GM19397 (cell line): Measurements from ENCODE around the gene NAALADL2.

Experiments
- ATAC-seq: cut with Tn5 transposase; IDR thresholded peaks from one replicate; pipeline ENCODE4 v1.9.1; 2021; ENCODE audit warnings: mild to moderate bottlenecking, moderate library complexity; ENCODE audit not compliant: unreplicated experiment

Gene NAALADL2

DNA sequence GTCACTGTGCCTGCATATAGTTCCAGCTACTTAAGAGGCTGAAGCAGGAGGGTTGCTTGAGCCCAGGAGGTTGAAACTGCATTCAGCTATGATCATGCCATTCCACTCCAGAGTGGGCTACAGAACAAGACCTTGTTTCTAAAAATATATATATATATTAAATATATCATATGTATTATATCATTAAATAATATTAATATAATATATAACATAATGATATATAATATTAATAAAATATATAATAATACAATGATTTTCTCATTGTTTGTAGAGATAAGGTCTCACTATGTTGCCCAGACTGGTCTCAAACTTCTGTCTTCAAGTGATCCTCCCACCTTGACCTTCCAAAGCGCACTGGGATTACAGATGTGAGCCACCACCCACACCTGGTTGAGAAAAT, 101.8 kb downstream of the NAALADL2 start:
- ATAC-seq, result no peak

DNA sequence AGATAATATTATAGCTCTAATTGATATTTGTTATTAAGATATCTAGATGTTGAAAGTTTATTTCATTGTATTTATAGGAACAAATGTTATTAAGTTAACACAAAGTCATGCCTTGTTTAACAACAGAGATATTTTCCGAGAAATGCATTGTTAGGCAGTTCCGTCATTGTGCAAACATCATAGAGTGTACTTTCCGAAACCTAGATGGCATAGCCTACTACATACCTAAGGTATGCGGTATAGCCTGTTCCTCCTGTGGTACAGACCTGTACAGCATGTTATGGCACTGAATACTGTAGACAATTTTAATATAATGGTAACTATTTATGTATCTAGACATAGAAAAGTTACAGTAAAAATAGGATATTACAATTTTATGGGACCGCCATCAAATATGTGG, 114.3 kb downstream of the NAALADL2 start:
- ATAC-seq, result no peak

DNA sequence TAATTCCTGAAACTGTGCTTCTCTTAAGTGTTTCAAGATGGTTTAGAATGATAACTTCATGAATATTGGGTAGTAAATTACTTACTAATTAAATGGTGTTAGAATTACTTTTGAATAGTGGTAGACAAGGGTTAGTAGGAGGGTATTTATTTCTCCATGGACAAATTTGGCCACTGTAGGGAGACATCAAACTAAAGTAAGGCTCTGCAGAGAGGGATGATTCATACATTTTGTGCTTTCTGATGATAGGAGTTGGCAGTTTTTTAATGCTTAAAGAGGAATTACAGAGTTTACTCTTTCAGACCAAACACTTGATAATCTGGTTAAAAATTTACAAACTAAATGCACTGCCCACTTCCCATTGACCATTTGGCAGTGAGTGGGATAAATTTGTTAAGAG, 127.6 kb downstream of the NAALADL2 start:
- ATAC-seq, result no peak

DNA sequence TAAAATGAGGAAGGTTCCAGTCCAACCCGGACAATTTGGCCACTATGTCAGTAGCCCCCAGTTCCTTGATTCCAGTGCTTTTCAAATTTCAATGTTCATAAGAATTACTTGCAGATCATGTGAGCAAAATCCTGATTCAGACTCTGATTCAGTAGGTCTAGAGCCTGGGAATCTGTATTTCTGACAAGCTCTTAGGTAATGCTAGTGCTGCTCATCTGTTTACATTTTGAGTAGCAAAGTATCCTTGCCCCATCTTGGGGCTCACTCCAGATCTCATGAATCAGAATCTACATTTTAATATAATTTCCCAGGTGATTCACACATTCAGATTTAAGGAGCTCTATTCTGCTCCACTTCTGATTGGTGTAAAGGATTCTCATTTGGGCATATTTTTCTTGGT, 142.0 kb downstream of the NAALADL2 start:
- ATAC-seq, result no peak

DNA sequence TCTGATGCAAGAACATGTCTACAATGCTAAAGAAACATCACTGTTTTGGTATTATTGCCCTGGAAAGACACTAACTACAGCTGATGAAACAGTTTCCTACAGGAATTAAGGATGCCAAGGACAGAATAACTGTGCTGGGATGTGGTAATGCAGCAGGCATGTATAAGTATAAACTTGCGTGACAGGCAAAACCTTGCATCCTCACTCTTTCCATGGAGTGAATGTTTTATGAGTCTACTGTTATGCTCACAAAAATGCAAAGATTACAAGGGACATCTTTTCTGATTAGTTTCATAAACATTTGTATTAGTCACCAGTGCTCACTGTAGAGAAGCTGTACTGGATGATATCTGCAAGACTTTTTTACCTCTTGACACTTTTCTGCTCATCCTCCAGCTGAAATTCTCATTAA, 143.6 kb downstream of the NAALADL2 start:
- no peak for ATAC-seq

DNA sequence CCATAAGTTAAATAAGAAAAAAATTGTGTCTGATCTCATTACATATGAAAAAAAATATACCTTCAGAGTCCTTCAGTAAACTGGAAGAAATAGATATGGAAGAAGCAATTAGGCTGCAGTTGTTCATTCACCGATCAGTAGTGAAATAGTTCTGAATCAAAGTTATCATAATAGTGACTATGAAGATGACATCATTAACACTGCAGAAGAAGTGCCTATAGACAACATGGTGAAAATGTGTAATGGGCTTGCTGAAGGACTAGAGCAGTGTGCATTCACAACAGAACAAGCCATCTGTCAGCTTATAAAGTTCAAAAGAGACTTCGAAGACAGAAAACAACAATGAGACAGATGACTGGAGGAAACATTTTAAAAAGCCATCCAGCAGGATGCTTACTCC, 144.5 kb downstream of the NAALADL2 start:
- ATAC-seq, result no peak

DNA sequence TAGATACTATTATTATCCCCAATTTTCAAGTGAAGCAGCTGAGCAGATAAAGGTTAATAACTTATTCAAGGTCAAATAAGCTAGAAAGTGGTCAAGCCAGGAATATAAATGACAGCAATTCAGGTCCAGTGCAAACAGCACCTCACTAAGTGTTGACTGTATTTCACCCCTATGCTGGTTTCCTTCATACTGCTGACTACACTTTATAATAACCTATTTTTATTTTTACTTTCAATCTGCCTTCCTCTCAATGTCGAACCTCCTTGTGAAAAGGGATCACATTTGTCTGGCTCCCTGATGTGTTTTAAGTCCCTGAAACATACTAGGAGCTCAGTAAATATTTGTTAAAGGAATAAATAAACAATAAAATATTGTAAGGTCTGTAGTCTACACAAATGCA, 146.1 kb downstream of the NAALADL2 start:
- no peak for ATAC-seq

DNA sequence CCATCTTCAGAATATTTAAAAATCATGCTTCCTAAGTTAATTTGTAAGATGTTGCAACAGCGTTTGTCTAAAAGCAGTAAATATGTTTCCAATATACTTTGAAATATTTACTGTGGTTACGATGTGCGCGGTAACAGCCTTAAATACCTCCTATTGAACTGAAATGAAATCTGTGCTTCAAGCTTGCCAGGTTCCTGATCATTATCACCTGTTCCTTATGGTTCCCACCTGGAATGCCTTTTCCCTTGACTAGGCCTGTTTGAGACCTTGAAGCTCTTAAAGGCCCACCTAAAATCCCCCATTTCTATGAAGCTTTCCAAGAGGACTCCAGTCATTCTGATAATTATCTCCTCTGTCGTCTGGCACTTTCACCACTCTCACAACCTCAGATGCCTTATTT, 146.7 kb downstream of the NAALADL2 start:
- ATAC-seq, result no peak

DNA sequence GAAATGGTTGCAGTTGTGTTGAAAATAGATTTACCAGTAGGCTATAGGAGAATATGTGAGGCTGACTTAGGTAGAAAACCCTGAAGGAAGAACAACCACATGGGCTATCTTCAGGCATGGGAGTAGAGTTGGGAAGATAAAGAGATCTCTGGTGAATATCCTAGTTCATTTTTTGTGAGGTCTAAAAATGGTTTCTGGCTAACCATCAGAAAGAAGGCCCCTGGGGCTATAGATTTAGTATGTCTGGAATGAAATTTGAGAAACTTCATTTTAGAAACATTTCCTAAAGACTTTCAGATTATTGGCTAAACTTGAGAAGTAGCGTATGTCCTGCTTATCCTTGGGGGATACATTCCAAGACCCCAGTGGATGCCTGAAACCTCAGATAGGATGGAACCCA, 148.2 kb downstream of the NAALADL2 start:
- ATAC-seq, result no peak

DNA sequence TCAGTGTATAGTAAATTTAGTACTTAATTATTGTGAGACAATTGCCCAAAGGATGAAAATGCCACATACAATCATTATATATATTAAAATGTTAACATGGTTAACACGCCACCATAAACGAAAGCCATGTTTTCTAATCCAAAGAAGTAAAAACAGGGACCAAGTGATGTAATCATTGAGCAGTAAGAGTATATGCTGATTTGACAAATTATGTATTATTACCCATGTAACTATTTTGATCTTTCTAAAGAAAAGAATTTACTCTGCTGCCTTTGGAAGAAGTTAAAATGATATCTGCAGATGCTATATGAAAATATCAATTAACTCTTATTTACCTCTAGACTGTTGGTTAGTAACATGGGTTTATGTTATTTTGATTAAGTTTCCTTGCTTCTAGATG, 150.2 kb downstream of the NAALADL2 start:
- no peak for ATAC-seq

DNA sequence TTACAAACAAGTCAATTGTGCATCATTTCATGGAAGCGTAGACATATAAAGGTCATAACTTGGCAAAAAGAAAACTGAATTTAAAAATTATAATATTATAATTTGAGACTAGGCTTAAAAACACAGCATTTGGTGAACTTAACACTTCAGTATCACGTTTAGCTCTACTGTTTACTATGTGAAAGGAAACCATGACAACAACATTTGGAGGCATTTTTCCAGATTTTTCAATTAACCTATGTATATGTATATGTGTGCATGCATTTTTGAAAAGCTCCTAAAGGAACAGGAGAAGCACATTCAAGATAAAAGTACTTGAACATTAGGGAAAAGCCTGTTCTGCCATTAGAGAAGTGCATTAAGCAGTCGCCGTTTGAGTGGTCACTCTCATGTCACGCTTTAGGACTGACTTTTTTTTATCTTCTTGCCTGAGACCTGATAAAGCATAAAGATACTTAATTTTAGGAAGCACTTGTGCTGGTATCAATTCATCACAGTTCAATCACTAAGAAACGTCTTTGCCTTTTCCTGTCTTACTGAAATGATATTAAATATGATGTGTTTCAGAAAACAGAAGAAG, 156.0 kb downstream of the NAALADL2 start:
- ATAC-seq, result no peak

DNA sequence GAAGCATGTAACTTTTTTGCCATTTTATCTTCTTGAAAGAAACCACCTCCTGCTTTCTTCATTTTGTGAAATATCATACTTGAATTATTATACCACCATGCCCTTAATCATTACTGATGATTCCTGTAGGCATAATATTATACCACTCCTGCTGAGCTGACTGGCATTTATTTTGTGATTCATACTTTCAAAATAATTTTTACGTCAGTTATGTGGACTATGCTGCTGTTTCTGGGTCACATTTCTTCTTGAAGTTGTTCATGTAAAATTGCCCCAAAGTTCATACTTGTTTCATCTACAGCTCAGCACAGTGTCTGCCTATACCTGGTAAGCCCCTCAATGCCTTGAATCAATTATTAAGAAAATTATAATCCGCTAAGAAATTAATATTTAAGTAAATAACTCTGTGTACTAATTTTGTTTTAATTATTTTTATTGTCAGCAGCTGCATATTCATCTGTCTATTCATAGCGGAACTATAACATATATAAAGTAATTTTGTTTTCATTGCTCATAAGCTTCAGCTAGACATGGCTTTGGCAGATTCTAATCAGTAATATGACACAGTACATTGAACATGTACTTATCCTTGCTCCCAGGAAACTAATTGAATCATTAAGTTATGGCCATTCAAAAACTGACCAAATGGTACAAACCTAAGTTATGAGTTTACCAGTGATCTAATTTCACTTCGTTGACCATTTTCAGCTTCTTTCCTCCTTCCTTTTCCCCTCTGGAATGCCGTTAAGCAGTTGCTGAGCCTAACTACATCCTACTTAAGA, 160.0 kb downstream of the NAALADL2 start:
- ATAC-seq, result no peak

DNA sequence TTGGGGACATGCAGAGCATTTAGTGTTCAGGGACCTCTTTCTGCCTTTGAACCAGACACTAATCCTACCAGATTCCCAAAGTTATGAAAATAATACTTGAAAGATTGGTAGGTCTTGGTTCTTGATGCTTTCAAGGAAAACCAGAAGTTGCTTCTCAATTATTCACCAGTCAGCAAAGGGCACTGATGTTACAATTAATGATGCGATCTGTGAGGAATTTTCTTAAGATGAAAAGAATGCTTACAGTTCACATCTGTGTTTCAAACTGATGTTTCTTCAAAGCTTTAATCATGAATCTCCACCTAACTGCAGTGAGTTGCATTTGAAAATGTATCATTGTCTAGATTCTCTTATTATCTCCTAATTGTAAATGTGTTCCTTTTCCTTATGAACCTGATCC, 161.0 kb downstream of the NAALADL2 start:
- ATAC-seq, result no peak

DNA sequence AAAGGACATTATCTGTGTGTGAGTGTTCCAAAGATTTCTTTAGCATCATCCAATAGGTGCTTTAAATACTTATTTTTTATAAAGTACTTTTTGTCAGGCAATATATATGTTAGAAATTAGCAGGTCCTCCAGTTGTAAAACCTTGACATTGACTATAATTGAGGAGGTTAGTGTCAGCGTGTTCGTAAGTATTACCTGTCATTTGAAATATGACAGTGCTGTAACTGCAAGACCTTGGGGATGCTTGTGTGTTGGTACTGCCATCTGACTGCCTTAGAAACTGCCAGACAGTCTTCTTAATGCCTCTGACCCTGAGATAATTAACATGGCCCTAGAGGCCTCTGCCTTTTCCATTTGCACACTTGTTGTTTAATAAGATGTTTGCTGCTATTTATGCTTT, 170.7 kb downstream of the NAALADL2 start:
- ATAC-seq, result no peak

DNA sequence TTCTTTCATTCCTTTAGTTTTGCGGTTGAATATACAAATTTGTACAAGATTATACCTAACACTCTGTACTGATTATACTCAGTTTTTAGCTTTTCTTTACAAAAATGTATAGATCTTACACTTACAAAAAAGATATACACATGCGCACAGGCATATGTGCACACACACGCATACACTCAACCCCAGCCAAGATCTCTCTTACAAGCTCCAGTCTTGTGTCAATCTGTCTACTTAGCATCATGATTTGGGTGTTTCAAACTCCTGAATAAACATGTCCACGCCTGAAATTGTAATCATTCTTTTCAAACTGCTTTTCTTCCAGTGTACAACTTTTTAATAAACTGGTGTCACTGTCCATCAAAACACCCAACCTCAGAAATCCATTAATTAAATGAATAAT, 180.7 kb downstream of the NAALADL2 start:
- no peak for ATAC-seq

DNA sequence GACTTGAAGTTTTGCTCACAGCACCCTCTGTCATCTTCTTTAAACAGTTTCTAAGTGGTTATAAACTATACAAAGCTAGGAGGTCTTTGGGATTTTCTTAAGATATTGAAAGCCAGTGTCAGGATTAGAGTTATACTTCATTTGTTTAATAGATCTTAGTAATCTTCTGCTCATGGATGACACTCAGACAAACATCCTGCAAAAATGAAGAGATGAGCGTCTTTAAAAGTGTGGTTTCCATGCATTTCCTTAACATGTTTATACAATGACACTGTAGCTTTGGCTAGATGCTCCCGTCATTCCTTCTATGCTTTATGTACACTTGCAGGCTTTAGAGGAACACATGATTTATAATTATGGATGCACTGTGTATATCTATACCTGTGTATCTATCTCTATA, 182.2 kb downstream of the NAALADL2 start:
- no peak for ATAC-seq

DNA sequence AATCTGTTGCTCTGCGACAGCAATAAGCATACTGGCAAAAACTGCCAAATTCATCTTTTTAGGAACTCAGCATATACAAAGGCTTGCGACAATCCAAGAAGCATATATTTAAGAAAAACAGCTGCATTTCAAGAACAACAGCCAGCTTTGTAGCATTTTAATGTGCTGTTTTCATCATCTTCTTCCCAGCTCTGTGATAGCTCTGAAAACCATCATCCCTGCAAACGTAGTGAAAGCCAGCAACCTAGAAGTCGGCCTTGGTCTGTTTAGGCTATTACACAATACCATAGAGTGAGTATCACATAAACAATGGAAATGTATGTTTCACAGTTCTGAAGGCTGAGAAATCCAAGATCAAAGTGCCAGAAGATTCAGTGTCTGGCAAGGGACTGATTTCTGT, 187.5 kb downstream of the NAALADL2 start:
- no peak for ATAC-seq

DNA sequence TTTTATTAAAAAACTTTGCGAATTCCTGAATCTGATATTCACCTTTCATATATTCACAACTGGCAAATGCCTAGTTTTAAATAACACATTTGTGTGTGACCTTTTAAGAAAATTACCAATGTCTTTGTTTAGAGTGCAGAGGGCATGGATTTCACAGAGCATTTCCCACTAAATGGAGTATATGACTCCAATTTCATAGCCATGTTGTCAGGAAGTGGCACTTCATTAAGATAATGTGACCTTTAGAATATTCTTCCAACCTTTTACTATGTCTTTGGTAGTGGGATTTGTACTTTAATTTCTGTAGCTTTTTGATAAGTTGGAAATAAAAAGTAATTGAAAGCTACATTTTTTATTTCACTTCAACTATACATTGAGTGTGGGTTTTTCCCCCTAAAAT, 188.7 kb downstream of the NAALADL2 start:
- no peak for ATAC-seq

DNA sequence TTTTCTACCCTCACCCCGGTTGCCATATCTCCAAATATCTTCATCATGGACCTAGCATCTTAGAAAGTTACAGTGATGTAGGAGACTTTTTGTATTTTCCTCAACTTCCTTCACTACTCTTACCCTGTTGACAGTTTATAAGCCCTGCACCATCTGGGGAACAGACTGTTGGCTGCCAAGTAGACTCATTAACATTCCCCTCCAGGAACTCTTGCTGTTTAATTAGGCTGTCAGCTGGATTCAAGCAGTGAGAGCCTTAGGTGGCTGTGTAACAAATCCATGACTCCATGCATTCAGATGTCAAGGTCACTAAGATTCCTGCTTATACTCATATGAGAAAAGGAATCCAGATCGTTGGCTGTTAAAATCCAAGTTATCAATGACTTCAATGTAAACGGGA, 198.3 kb downstream of the NAALADL2 start:
- no peak for ATAC-seq

DNA sequence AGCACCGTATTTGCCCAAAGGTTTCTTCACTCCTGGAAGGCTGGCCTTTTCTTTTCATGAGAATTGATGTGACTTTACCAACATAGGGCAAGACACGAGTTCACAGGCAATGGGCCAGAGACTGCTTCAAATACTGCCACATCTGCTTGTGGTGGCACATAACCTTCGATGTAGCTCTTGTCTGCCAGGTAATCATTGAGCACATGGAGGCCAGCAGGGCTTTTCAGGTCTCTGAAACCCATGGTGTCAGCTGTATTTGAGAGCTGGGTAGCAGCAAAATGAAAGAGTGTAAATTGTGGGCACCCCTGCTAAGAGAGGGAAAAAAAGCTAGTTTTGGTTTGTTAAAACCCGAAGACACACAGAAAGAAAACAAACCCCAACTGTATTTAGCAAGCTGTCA, 200.7 kb downstream of the NAALADL2 start:
- no peak for ATAC-seq

DNA sequence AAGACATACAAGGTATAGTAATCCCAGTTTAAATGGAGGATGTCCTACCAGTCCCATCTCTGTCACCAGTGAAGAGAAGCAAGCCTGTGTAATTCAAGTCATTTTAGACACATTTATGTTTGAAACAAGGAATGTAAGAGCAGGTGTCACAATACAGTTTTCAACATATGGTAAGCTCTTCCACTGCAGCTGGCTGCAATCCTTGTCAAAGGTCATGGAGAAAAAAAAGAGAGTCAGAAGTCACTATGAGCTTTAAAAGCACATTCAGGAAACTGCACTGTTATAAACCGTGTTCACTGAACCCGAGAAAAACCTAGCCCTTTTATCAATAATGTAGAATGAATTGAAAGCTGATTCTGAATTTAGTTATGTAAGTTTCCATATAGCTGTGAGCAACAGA, 206.4 kb downstream of the NAALADL2 start:
- no peak for ATAC-seq

DNA sequence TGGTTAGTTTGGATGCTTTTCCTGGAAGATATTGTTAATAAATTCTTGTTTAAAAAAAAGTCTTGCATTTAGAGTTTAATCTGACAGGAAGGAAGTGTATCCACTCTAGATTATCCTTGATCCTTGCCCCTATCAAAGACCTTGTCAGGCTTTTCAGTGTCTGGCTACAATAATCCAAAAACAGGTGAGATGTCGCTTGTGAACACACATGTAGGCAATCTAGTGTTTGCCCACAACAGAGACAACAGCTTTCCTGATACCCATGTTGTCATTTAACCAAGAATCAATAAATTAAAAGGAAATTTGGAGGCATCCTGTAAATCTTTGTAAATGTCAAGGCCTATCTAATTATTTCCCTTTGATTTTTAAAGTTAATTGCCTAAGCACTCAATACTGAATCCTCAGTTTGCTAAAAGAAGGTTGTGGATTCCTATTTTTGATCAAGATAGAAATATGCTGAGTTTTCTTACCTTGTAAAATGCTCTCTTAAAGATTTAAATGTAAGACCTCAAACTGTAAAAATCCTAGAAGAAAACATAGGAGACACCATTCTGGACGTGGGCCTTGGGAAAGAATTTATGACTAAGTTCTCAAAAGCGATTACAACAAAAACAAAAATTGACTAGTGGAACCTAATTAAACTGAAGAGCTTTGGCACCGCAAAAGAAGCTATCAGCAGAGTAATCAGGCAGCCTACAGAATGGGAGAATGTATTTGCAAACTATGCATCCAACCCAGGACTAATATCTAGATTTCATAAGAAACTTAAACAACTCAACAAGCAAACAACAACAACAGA, 207.7 kb downstream of the NAALADL2 start:
- no peak for ATAC-seq
